GM23248 (cell line): Measurements from ENCODE around the gene FAM81A.

Experiments
- EZH2 ChIP-seq: fragments of 200-600 bp; sonication (generic); IDR thresholded peaks from 2 replicates; pipeline ENCODE4 v1.6.1; 2018; ENCODE audit warnings: antibody characterized with exemption, mild to moderate bottlenecking; ENCODE audit not compliant: insufficient read depth, poor library complexity, severe bottlenecking
- EZH2phosphoT487 ChIP-seq: fragments of 200-600 bp; sonication (generic); IDR thresholded peaks from 2 replicates; pipeline ENCODE4 v1.6.1; 2018; ENCODE audit warnings: antibody characterized with exemption, moderate library complexity, mild to moderate bottlenecking, low read depth; ENCODE audit not compliant: insufficient read depth

GRCh38 chr15:59394166-59394661 lies 43.8 kb upstream of the FAM81A start:
- no peak for TF ChIP-seq EZH2phosphoT487
- no peak for TF ChIP-seq EZH2
